OCI-LY1 (cell line): ENCODE measurements around the gene MRPL28.

Experiments used
- H2AFZ ChIP-seq: fragments of 200-600 bp; sonication (generic), shearing (Covaris generic); 2 replicates; pipeline ENCODE4 v1.6.0; 2014; ENCODE audit warnings: antibody characterized with exemption, mild to moderate bottlenecking, low read length
- H3F3A ChIP-seq: fragments of 200-600 bp; sonication (generic), shearing (Covaris generic); 2 replicates; pipeline ENCODE4 v1.6.0; 2014; ENCODE audit warnings: mild to moderate bottlenecking, antibody characterized with exemption, low read length, moderate library complexity; ENCODE audit not compliant: insufficient read depth
- H3K27ac ChIP-seq: fragments of 200-600 bp; sonication (generic); 2 replicates; pipeline ENCODE4 v1.5.1; 2014; ENCODE audit warnings: low read length, mixed run types, mild to moderate bottlenecking, low read depth; ENCODE audit not compliant: poor library complexity, severe bottlenecking
- H3K27me3 ChIP-seq: fragments of 200-600 bp; sonication (generic); 2 replicates; pipeline ENCODE4 v1.6.0; 2014; ENCODE audit warnings: antibody characterized with exemption, mild to moderate bottlenecking, low read length, moderate library complexity; ENCODE audit not compliant: insufficient read depth
- H3K36me3 ChIP-seq: fragments of 200-600 bp; sonication (generic); 2 replicates; pipeline ENCODE4 v1.6.1; 2014; ENCODE audit warnings: mild to moderate bottlenecking, antibody characterized with exemption, low read length, moderate library complexity, mixed read lengths; ENCODE audit not compliant: insufficient read depth
- H3K4me1 ChIP-seq: fragments of 200-600 bp; sonication (generic); 2 replicates; pipeline ENCODE4 v1.5.1; 2014; ENCODE audit warnings: mild to moderate bottlenecking, low read length, moderate library complexity; ENCODE audit not compliant: insufficient read depth, severe bottlenecking
- H3K4me2 ChIP-seq: fragments of 200-600 bp; sonication (generic), shearing (Covaris generic); 2 replicates; pipeline ENCODE4 v1.6.1; 2014; ENCODE audit warnings: low read length
- H3K4me3 ChIP-seq: fragments of 200-600 bp; sonication (generic); 2 replicates; pipeline ENCODE4 v1.5.1; 2014; ENCODE audit warnings: low read length, low read depth, mild to moderate bottlenecking, mixed read lengths; ENCODE audit not compliant: poor library complexity, severe bottlenecking
- H3K79me2 ChIP-seq: fragments of 200-600 bp; shearing (Covaris generic); 2 replicates; pipeline ENCODE4 v1.6.1; 2016; ENCODE audit warnings: mixed run types, low read length, mixed read lengths; ENCODE audit not compliant: insufficient read depth
- H3K9ac ChIP-seq: fragments of 200-600 bp; sonication (generic), shearing (Covaris generic); 2 replicates; pipeline ENCODE4 v1.6.1; 2014; ENCODE audit warnings: mild to moderate bottlenecking, low read length, mixed read lengths
- H3K9me2 ChIP-seq: fragments of 200-600 bp; sonication (generic), shearing (Covaris generic); 2 replicates; pipeline ENCODE4 v1.6.1; 2014; ENCODE audit warnings: low read depth, mild to moderate bottlenecking, low read length, mixed read lengths
- H3K9me3 ChIP-seq: fragments of 200-600 bp; shearing (Covaris generic); 2 replicates; pipeline ENCODE4 v1.6.1; 2014; ENCODE audit warnings: low read length, mixed read lengths
- H4K20me1 ChIP-seq: fragments of 200-600 bp; sonication (generic), shearing (Covaris generic); 2 replicates; pipeline ENCODE4 v1.6.0; 2016; ENCODE audit warnings: mild to moderate bottlenecking, low read length; ENCODE audit not compliant: insufficient read depth
- EZH2 ChIP-seq: fragments of 200-600 bp; sonication (generic), shearing (Covaris generic); IDR thresholded peaks from 2 replicates; pipeline ENCODE4 v1.8.0; 2017; ENCODE audit warnings: borderline replicate concordance, mixed run types, mild to moderate bottlenecking, antibody characterized with exemption, low read length, moderate library complexity, mixed read lengths
- TF ChIP-seq, protein P1 (sequence below): fragments of 200-600 bp; sonication (generic), shearing (Covaris generic); IDR thresholded peaks from 2 replicates; pipeline ENCODE4 v1.5.1; 2017; ENCODE audit warnings: mild to moderate bottlenecking, antibody characterized with exemption, low read length, moderate library complexity, mixed read lengths

The MRPL28 gene

DNA sequence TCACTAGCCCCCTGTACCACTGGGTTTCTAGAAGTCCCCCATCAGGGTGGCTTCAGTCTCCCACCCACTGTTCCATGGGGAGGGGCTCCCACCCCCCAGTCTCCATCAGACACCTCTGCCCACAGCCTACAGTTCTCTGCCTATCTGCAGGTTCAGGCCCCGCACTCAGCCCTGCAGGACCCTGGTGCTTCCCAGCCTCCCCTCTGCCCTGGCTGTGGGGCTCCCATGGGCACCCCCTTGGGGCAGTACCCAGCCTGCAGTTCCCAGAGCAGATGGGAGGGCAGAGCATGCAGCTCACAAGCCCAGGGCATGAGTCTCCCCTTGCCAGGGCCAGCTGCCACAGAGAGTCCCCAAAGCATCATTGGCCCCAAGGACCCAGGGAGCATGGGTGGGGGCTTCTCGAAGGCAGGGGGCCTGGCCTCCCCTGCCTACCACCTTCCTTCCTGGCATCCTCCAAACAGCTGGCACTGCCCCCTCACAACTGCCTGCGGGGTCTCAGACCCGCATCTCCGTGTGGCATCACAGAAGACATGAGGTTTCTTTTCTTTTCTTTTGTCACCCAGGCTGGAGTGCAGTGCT, 2.8 kb upstream of the MRPL28 start:
- Histone ChIP-seq H3K27ac (no peak overlapping the region), H3K9ac (no peak overlapping the region), H3K27me3 (no peaks in the 10 kb centered on the region), H3K36me3 (peaks cover 50% of the 10 kb centered on the region), H4K20me1 (no peaks in the 10 kb centered on the region), H3F3A (no peaks in the 10 kb centered on the region), H3K79me2 (no peaks in the 10 kb centered on the region), H3K4me2 (no peak overlapping the region), H3K9me2 (no peaks in the 10 kb centered on the region), H3K9me3 (no peaks in the 10 kb centered on the region), H3K4me3 (no peak overlapping the region), H3K4me1 (peaks cover 16% of the 10 kb centered on the region), H2AFZ (no peak overlapping the region)
- TF ChIP-seq EZH2 = no peak
- TF ChIP-seq, protein P1, sequence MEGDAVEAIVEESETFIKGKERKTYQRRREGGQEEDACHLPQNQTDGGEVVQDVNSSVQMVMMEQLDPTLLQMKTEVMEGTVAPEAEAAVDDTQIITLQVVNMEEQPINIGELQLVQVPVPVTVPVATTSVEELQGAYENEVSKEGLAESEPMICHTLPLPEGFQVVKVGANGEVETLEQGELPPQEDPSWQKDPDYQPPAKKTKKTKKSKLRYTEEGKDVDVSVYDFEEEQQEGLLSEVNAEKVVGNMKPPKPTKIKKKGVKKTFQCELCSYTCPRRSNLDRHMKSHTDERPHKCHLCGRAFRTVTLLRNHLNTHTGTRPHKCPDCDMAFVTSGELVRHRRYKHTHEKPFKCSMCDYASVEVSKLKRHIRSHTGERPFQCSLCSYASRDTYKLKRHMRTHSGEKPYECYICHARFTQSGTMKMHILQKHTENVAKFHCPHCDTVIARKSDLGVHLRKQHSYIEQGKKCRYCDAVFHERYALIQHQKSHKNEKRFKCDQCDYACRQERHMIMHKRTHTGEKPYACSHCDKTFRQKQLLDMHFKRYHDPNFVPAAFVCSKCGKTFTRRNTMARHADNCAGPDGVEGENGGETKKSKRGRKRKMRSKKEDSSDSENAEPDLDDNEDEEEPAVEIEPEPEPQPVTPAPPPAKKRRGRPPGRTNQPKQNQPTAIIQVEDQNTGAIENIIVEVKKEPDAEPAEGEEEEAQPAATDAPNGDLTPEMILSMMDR = no peak

DNA sequence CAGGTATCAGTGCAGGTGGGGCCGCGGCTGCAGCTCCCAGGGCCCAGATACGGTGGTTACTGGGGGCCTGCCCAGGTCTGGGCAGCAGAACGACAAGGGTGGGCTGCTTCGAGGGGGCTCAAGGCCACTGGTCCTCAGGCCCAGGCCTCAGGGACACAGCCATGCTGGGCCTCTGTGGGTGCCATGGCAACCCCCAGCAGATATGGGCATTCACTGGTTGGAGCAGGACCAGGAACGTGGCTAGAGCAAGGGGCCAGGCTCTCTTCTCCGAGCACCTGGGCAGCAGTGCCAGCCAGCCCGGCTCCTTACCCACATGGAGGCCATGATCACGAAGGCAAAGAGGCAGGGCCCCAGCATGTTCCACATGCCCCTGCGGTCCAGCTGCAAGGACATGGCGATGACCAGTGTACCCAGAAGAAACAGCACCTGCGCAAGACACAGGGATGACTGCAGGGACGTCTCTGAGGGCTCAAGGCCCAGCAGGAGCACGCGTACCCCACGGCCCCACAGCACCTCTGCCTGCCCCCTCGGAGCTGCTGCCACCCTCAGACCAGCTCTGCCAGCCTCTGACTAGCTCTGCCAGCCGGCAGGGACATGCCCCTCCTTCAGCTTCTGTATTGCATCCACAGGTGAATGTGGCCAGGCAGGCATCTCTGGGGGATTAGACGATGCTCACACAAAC, 2.1 kb upstream of the MRPL28 start:
- H3K9me2 ChIP-seq = no peaks in the 10 kb centered on the region
- no peak overlapping the region for H3K4me3 ChIP-seq
- H3K79me2 ChIP-seq = no peaks in the 10 kb centered on the region
- TF ChIP-seq, protein P1 = no peak
- TF ChIP-seq EZH2 = no peak
- peaks cover 56% of the 10 kb centered on the region for H3K36me3 ChIP-seq
- H3K4me1 ChIP-seq = peaks cover 16% of the 10 kb centered on the region
- H3K27me3 ChIP-seq = no peaks in the 10 kb centered on the region
- no peak overlapping the region for H3K4me2 ChIP-seq
- H2AFZ ChIP-seq = no peak overlapping the region
- H3K27ac ChIP-seq = no peak overlapping the region
- H4K20me1 ChIP-seq = no peaks in the 10 kb centered on the region
- H3F3A ChIP-seq = no peaks in the 10 kb centered on the region
- H3K9me3 ChIP-seq = no peaks in the 10 kb centered on the region
- no peak overlapping the region for H3K9ac ChIP-seq

DNA sequence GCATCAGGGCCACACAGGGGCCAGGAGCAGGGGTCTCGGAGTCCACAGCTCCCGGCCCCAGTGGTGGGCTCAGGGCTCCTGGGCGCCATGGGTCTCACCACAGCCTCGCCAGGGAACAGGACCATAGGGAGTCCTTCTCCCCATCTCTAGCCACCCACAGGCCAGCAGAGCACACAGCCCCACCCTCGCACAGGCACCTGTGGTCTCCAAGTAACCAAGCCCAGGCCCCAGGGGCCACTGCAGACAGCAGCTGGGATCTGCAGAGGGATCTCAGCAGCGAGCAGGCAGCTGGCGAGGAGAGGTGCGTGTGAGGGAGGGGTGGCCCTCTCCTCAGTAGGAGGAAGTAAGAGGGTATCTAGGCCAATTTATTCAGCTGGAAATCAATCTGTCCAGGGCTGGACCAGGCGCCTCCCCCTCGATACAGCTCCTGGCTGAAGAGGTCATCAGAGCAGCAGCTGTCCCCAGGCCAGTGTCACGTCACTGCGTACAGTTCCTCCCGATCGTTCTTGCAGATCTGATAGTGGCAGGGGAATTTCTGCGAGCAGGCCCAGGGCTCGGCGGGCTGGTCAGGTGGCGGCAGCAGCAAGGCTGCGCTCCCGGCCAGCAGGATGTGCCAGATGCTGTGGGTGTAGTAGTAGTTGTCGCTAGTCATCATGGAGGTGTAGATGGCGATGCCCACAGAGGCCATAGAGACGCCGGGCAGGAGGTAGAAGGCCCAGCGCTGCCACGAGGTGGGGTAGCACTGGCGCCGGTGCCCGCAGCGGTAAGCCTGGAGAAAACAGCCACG, 1.4 kb upstream of the MRPL28 start:
- Histone ChIP-seq H3K4me2 (no peak overlapping the region), H3K9me3 (no peaks in the 10 kb centered on the region), H3K36me3 (peaks cover 57% of the 10 kb centered on the region)

More for the DNA sequence above, 1.4 kb upstream of the MRPL28 start:
- Histone ChIP-seq H4K20me1 (no peaks in the 10 kb centered on the region), H3K27me3 (no peaks in the 10 kb centered on the region), H2AFZ (no peak overlapping the region), H3K9me2 (no peaks in the 10 kb centered on the region), H3K27ac (no peak overlapping the region), H3K79me2 (no peaks in the 10 kb centered on the region), H3K4me1 (peaks cover 16% of the 10 kb centered on the region), H3K4me3 (no peak overlapping the region), H3K9ac (no peak overlapping the region), H3F3A (no peaks in the 10 kb centered on the region)
- TF ChIP-seq, protein P1 = no peak
- no peak for TF ChIP-seq EZH2
